SJCRH30 (cell line): ENCODE data around the gene PYM1. TPM values are rescaled to one million over a fixed set of nuclear protein-coding genes. Genes with fewer than 3 reads are reported as not detected.

ENCODE experiments used
- DNase-seq, 2 experiments: peaks; one replicate each; pipeline ENCODE4 v3.0.0-alpha.2; 2015 to 2020
- H3K27ac ChIP-seq: fragments of 250-450 bp; sonication (Bioruptor Pico); 2 replicates; pipeline ENCODE4 v1.5.1; 2020; ENCODE audit warnings: mild to moderate bottlenecking, moderate library complexity
- H3K27me3 ChIP-seq: fragments of 250-450 bp; sonication (Bioruptor Pico); 2 replicates; pipeline ENCODE4 v1.5.1; 2020; ENCODE audit warnings: mild to moderate bottlenecking, moderate library complexity
- H3K36me3 ChIP-seq: fragments of 250-450 bp; sonication (Bioruptor Pico); 2 replicates; pipeline ENCODE4 v1.5.1; 2020; ENCODE audit warnings: mild to moderate bottlenecking, moderate library complexity
- H3K4me1 ChIP-seq: fragments of 250-450 bp; sonication (Bioruptor Pico); 2 replicates; pipeline ENCODE4 v1.5.1; 2020; ENCODE audit warnings: mild to moderate bottlenecking, moderate library complexity
- H3K4me3 ChIP-seq: fragments of 250-450 bp; sonication (Bioruptor Pico); 2 replicates; pipeline ENCODE4 v1.5.1; 2020; ENCODE audit warnings: mild to moderate bottlenecking, moderate library complexity
- H3K9me3 ChIP-seq: fragments of 250-450 bp; sonication (Bioruptor Pico); replicated peaks from 2 replicates; pipeline ENCODE4 v1.5.1; 2020; ENCODE audit warnings: mild to moderate bottlenecking, moderate library complexity
- total RNA-seq: library from RNA; depleted of rRNA; stranded (reverse); fragments of >200 nt; shearing (Covaris generic); gene quantifications from 2 replicates; pipeline ENCODE4 v1.2.3, GENCODE V29; 2014; rRNA removed

The PYM1 gene
- total RNA-seq, 1 experiment from 2014 or later: 24.0 TPM

DNA sequence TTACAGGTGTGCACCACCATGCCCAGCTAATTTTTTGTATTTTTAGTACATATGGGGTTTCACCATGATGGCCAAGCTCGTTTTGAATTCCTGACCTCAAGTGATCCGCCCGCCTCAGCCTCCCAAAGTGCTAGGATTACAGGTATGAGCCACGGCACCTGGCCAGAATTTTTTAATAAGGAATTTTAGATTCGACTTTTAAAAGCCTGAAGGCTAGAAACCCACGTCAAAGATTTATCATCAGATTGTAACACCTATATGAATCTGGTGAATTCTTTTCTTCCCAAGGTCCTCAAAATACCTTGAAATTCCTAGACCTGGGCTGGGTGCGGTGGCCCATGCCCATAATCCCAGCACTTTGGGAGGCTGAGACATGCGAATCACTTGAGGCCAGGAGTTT is 66.3 kb downstream of the PYM1 start:
- H3K9me3 ChIP-seq: no peaks in the 10 kb centered on the region
- no peak for DNase-seq
- H3K27ac ChIP-seq: no peak overlapping the region
- no peaks in the 10 kb centered on the region for H3K36me3 ChIP-seq
- H3K4me3 ChIP-seq: no peak overlapping the region
- no peaks in the 10 kb centered on the region for H3K27me3 ChIP-seq
- no peaks in the 10 kb centered on the region for H3K4me1 ChIP-seq

DNA sequence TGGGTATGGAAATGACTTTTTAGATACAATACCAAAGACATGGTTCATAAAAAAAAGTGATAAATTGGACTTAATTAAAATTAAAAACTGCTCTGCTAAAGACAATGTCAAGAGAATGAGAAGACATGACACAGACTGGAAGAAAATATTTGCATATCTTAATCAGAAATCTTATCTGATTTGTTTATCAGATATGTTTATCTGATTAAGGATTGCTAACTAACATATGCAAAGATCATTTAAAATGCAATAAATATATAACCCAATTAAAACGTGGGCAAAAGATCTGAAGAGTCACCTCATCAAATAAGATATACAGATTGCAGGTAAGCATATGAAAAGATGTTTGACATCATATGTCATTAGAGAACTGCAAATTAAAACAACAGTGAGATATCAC is 75.0 kb downstream of the PYM1 start:
- Histone ChIP-seq H3K27ac (no peak overlapping the region), H3K36me3 (no peaks in the 10 kb centered on the region), H3K4me1 (peaks cover 6% of the 10 kb centered on the region; the same call in 1 of the 2 replicates), H3K9me3 (no peaks in the 10 kb centered on the region), H3K4me3 (no peak overlapping the region), H3K27me3 (no peaks in the 10 kb centered on the region; the same call in 1 of the 2 replicates)
- DNase-seq: no peak

Other genes starting within 250 kb of the PYM1 start
- 21.8 and 27.1 TPM in 2 replicates for gene ITGA7, start 220.0 kb downstream of the PYM1 start, total RNA-seq
- 66.7 and 76.2 TPM in 2 replicates for gene BLOC1S1, start 211.8 kb downstream of the PYM1 start, total RNA-seq
- gene RDH5, start 207.5 kb downstream of the PYM1 start, total RNA-seq: 2.0 and 2.5 TPM in 2 replicates
- gene CD63, start 198.9 kb downstream of the PYM1 start, total RNA-seq: 598 and 676 TPM in 2 replicates
- gene GDF11, start 184.8 kb downstream of the PYM1 start, total RNA-seq: 9.1 and 10.5 TPM in 2 replicates
- gene SARNP, start 110.2 kb downstream of the PYM1 start, total RNA-seq: 109 and 132 TPM in 2 replicates
- gene ORMDL2, start 109.9 kb downstream of the PYM1 start, total RNA-seq: 25.4 and 27.6 TPM in 2 replicates
- gene DNAJC14, start 98.3 kb downstream of the PYM1 start, total RNA-seq: 33.3 TPM in 2 replicates
- 0.91 and 1.0 TPM in 2 replicates for gene MMP19, start 85.0 kb downstream of the PYM1 start, total RNA-seq
- gene DGKA, start 3.3 kb upstream of the PYM1 start, total RNA-seq: 3.7 and 4.4 TPM in 2 replicates
- 1.2 and 1.3 TPM in 2 replicates for gene PMEL, start 38.1 kb upstream of the PYM1 start, total RNA-seq
- gene CDK2, start 38.9 kb upstream of the PYM1 start, total RNA-seq: 99.6 and 106 TPM in 2 replicates
- 59.4 and 61.0 TPM in 2 replicates for gene RAB5B, start 46.2 kb upstream of the PYM1 start, total RNA-seq
- gene SUOX, start 69.4 kb upstream of the PYM1 start, total RNA-seq: 10.0 and 13.2 TPM in 2 replicates
- gene IKZF4, start 93.1 kb upstream of the PYM1 start, total RNA-seq: 1.7 and 2.2 TPM in 2 replicates
- gene RPS26, start 114.0 kb upstream of the PYM1 start, total RNA-seq: 229 and 271 TPM in 2 replicates
- gene ERBB3, start 152.3 kb upstream of the PYM1 start, total RNA-seq: 38.0 and 38.8 TPM in 2 replicates
- 342 and 348 TPM in 2 replicates for gene PA2G4, start 176.7 kb upstream of the PYM1 start, total RNA-seq
- gene RPL41, start 188.7 kb upstream of the PYM1 start, total RNA-seq: 5,544 and 5,661 TPM in 2 replicates
- gene ZC3H10, start 190.4 kb upstream of the PYM1 start, total RNA-seq: 5.5 and 5.8 TPM in 2 replicates
- gene ESYT1, start 200.4 kb upstream of the PYM1 start, total RNA-seq: 86.7 and 92.9 TPM in 2 replicates
- gene MYL6B, start 224.7 kb upstream of the PYM1 start, total RNA-seq: 199 and 208 TPM in 2 replicates
- gene MYL6, start 230.5 kb upstream of the PYM1 start, total RNA-seq: 564 and 633 TPM in 2 replicates